K562 (cell line): Measurements from ENCODE around the gene PITHD1. TPM values are rescaled to one million over a fixed set of nuclear protein-coding genes. Genes with fewer than 3 reads are reported as not detected.

Source experiments
- C11orf30 ChIP-seq: fragments of 450-650 bp; IDR thresholded peaks from 2 replicates; pipeline ENCODE4 v1.6.1; 2016; ENCODE audit warnings: low read depth, mild to moderate bottlenecking
- CBX1 ChIP-seq: sonication (generic); IDR thresholded peaks from 2 replicates; pipeline ENCODE4 v1.6.1; 2016; ENCODE audit warnings: antibody characterized with exemption, low read depth, mild to moderate bottlenecking
- COPS2 ChIP-seq: fragments of 450-650 bp; conservative IDR thresholded peaks from 2 replicates; pipeline ENCODE4 v1.6.1; 2016; ENCODE audit warnings: mild to moderate bottlenecking, moderate library complexity
- CREB1 ChIP-seq, 2 experiments: sonication (generic) in 1 of 2; formaldehyde crosslinking in 1 of 2; IDR thresholded peaks; 2 replicates each; pipeline versions ENCODE4 v1.6.1 to v1.8.0; 2012 to 2022; ENCODE audit warnings: inconsistent platforms in 1 of 2, mild to moderate bottlenecking in 1 of 2, missing genetic modification reagents in 1 of 2, moderate library complexity in 1 of 2
- CXXC5 ChIP-seq: fragments of 250-450 bp; sonication (Bioruptor Pico); IDR thresholded peaks from 2 replicates; pipeline ENCODE4 v1.8.0; 2022; ENCODE audit warnings: inconsistent platforms, mild to moderate bottlenecking, moderate library complexity
- E2F1 ChIP-seq: sonication (generic); formaldehyde crosslinking; IDR thresholded peaks from 2 replicates; pipeline ENCODE4 v1.8.1; 2023; ENCODE audit warnings: mild to moderate bottlenecking, missing genetic modification reagents, moderate library complexity
- EP400 ChIP-seq: fragments of 450-650 bp; IDR thresholded peaks from 2 replicates; pipeline ENCODE4 v1.6.1; 2017; ENCODE audit warnings: antibody characterized with exemption, mild to moderate bottlenecking, moderate library complexity
- KAT7 ChIP-seq: sonication (generic); formaldehyde crosslinking; IDR thresholded peaks from 2 replicates; pipeline ENCODE4 v1.8.0; 2022; ENCODE audit warnings: missing genetic modification reagents, mild to moderate bottlenecking, borderline replicate concordance
- MCM7 ChIP-seq, 2 experiments: fragments of 450-650 bp; IDR thresholded peaks; 2 replicates each; pipeline ENCODE4 v1.6.1; 2016 to 2018
- MITF ChIP-seq: IDR thresholded peaks from 2 replicates; pipeline ENCODE4 v1.6.1; 2014; ENCODE audit warnings: antibody characterized with exemption
- NR2C2 ChIP-seq, 2 experiments: fragments of 200-800 bp in 1 of 2; sonication (Bioruptor generic) in 1 of 2; sonication (generic) in 1 of 2; formaldehyde crosslinking in 1 of 2; IDR thresholded peaks; 2 replicates each; pipeline versions ENCODE4 v1.6.1 to v1.8.0; 2016 to 2022; ENCODE audit warnings: mild to moderate bottlenecking in 1 of 2, missing compliant biosample characterization in 1 of 2, missing genetic modification characterization in 1 of 2, missing genetic modification reagents in 1 of 2
- PRMT5 ChIP-seq: sonication (generic); formaldehyde crosslinking; IDR thresholded peaks from 2 replicates; pipeline ENCODE4 v1.5.0; 2020; ENCODE audit warnings: missing genetic modification reagents
- TCF15 ChIP-seq: fragments of 250-450 bp; sonication (Bioruptor Pico); IDR thresholded peaks from 2 replicates; pipeline ENCODE4 v1.8.0; 2022; ENCODE audit warnings: moderate library complexity, mild to moderate bottlenecking, inconsistent platforms
- TFAM ChIP-seq: fragments of 250-450 bp; sonication (Bioruptor Pico); conservative IDR thresholded peaks from 2 replicates; pipeline ENCODE4 v1.5.0; 2021; ENCODE audit warnings: mild to moderate bottlenecking, moderate library complexity
- ZHX1 ChIP-seq: fragments of 150-350 bp; conservative IDR thresholded peaks from 2 replicates; pipeline ENCODE4 v1.6.1; 2014; ENCODE audit warnings: low read length
- ZNF561 ChIP-seq: fragments of 450-650 bp; formaldehyde crosslinking; conservative IDR thresholded peaks from 2 replicates; pipeline ENCODE4 v1.4.0; 2020; ENCODE audit warnings: mild to moderate bottlenecking, moderate library complexity
- ZNF785 ChIP-seq: fragments of 250-450 bp; sonication (Bioruptor Pico); IDR thresholded peaks from 2 replicates; pipeline ENCODE4 v1.4.0; 2020; ENCODE audit warnings: mild to moderate bottlenecking
- polyA plus RNA-seq, 8 experiments: library from polyadenylated mRNA; depleted of rRNA in 4 of 8; stranded (reverse) in 5 of 8; unstranded in 3 of 8; fragments of >200 nt; fragmentation: Nextera tagmentation in 2 of 8; fragmentation: Illumina TruSeq in 1 of 8; extraction: Ambion mirVana in 2 of 8; extraction: Trizol in 1 of 8; gene quantifications; 2 replicates each; pipeline versions ENCODE4 v1.2.1 to v1.2.3, GENCODE V29; 2011 to 2014; ENCODE audit warnings: inconsistent platforms in 1 of 8, missing spikeins in 1 of 8
- total RNA-seq, 7 experiments: library from RNA; depleted of rRNA in 6 of 7; stranded (reverse); fragments of >200 nt in 6 of 7; fragmentation: Illumina TruSeq in 2 of 7; extraction: Trizol in 2 of 7; gene quantifications; 2 replicates each; pipeline versions ENCODE4 v1.2.1 to v1.2.3, GENCODE V29; 2011 to 2021; ENCODE audit warnings: low replicate concordance in 1 of 7
- TF ChIP-seq, protein P1 (sequence below): IDR thresholded peaks from 2 replicates; pipeline ENCODE4 v1.6.1; 2016; ENCODE audit warnings: missing genetic modification characterization, missing compliant biosample characterization

PITHD1 gene
- total and polyA plus RNA-seq, 9 of the 15 experiments (the other 6 are each of a cell fraction or from before 2014, with no cell fraction given) = 46.5 to 175 (median 149) TPM

DNA sequence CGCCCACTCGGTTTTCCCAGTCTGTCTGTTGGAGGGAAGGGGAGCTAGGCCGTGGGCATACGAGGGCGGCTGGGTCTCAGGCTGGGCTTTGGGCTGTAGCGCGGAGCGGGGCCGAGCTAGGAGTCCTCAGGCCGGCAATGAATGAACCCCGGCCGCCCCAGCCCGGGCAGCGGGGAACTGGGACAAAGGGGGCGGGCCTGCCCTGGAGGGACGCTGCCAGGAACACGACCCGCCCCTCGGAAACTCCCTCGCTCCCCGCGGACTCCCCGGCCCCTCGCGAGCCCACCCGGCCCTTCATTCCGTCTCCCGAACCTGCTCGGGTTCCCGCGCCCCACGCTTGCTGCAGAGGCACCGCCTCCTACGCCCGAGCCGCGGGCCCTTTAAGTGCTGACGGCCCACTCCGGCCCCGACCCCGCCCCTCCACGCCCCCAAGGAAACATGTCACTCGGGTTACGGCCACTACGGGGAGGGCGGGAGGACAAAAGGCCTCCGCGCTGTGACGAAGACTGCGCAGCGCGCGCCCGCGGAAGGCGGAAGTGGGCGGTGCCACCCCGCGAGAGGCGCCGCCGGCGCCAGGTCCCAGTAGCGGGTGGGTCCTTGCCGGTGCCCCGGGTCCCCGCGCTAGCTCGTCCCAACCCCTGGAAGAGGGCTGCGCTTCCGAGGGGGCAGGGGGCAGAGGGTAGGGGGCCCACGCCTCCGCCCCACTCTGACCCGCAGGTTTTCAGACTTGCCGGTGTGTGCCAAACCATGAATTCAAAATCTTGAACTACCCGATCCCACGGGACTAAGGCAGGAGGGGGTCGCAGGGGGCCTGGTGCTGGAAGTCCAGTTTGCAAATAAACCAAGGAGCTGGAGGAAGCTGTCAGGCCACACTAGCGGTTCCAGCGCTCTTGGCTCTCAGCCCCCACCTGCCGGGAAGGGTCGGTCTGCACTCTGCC is 22.5 kb downstream of the PITHD1 start, which contains the start of gene GALE (continued):
- no peak for TF ChIP-seq COPS2
- no peak for TF ChIP-seq ZNF561 (CRISPR knock-in tag)
- no peak for TF ChIP-seq NR2C2 (CRISPR knock-in tag; IDR thresholded peaks at IDR 0.05)
- TF ChIP-seq NR2C2 (tag; IDR thresholded peaks at IDR 0.05) = peak; percentile 90
- TF ChIP-seq KAT7 (CRISPR knock-in tag) = no peak
- peak; percentile 67 for TF ChIP-seq EP400
- peak; percentile 46 for TF ChIP-seq C11orf30
- TF ChIP-seq CREB1 (IDR thresholded peaks at IDR 0.05) = peak; percentile 92
- TF ChIP-seq CREB1 (CRISPR knock-in tag; IDR thresholded peaks at IDR 0.05) = peak; percentile 91
- TF ChIP-seq CXXC5 (CRISPR knock-in tag) = peak; percentile 95
- no peak for TF ChIP-seq MITF
- TF ChIP-seq ZHX1 = no peak
- no peak for TF ChIP-seq TCF15
- no peak for TF ChIP-seq TFAM
- TF ChIP-seq ZNF785 (CRISPR knock-in tag) = no peak
- TF ChIP-seq, protein P1, sequence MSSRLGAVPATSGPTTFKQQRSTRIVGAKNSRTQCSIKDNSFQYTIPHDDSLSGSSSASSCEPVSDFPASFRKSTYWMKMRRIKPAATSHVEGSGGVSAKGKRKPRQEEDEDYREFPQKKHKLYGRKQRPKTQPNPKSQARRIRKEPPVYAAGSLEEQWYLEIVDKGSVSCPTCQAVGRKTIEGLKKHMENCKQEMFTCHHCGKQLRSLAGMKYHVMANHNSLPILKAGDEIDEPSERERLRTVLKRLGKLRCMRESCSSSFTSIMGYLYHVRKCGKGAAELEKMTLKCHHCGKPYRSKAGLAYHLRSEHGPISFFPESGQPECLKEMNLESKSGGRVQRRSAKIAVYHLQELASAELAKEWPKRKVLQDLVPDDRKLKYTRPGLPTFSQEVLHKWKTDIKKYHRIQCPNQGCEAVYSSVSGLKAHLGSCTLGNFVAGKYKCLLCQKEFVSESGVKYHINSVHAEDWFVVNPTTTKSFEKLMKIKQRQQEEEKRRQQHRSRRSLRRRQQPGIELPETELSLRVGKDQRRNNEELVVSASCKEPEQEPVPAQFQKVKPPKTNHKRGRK (tag) = no peak
- TF ChIP-seq PRMT5 (CRISPR knock-in tag) = no peak
- TF ChIP-seq E2F1 = peak; percentile 48; the same call in 1 of the 2 replicates
- peak; percentile 81; the same call in 1 of the 2 replicates for TF ChIP-seq CBX1
- no peak for TF ChIP-seq MCM7 (IDR thresholded peaks at IDR 0.05)
